Embryonic facial prominence (tissue), 1 donor: ENCODE data around the gene CSK.

ENCODE experiments used
- DNase-seq: peaks from one replicate; pipeline ENCODE4 v3.0.0-alpha.2; 2016; ENCODE audit errors: extremely low spot score

CSK gene

DNA sequence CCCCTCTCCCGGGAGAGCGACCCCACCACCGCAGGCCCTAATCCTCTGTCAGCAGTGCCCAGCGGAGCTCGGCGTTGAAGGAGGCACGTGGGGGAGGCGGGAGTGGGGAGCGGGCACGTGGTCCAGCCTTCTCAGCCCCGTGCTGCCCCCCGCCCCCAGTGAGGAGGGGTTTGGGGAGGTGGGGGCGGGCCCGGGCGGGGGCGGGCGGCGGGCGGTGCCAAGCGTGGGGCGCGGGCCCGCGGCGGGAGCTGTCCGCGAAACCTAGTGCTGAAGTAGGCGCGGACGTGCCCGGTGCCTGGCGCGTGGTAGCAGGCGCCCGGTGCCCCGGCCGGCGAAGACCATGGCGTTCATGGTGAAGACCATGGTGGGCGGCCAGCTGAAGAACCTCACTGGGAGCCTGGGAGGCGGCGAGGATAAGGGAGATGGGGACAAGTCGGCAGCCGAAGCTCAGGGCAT is 44.5 kb downstream of the CSK start, which contains the start of gene CPLX3:
Gene CPLX3, plus strand, starts transcription at position 264 of the 456 bp plus-strand sequence. Its CDS starts 77 bp downstream, at position 341.
- DNase-seq, result no peak

DNA sequence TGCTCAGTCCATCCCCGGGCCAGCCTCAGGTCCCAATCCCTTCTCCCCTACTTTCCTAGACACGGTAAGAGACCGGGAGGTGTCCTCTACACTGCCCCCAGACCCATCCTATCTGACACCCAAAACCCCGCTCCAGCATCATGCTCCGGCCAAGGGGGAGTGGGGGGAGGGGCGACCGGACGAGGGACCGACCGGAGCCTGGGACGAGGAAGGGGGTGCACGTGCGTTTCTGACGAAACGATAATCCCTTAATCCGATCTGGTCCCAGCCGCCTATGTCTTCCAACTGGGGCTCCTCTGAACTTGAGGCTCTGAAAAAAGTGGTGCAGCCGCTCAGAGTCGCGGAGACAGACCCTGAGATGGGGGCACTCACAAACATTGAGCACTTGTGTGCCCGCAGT is 45.0 kb downstream of the CSK start:
- DNase-seq, result no peak

DNA sequence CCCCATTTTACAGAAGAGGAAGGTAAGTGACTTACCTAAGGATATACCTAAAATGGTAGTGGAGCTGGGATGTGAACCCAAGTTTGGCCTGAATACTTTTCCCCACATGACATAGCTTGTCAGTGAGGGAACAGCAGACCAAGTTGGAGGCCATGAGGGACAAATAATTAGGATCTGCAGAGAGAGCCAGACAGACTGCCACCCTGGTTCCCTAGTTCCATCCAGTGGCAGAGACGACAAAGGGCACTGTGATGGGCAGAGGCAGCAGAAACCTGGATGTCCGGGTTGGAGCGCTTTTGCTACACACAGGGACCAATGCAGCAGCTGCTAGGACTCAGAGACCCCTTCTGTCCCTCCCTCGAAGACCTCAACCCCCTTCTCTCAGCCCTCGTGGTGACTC is 45.7 kb downstream of the CSK start:
- no peak for DNase-seq

DNA sequence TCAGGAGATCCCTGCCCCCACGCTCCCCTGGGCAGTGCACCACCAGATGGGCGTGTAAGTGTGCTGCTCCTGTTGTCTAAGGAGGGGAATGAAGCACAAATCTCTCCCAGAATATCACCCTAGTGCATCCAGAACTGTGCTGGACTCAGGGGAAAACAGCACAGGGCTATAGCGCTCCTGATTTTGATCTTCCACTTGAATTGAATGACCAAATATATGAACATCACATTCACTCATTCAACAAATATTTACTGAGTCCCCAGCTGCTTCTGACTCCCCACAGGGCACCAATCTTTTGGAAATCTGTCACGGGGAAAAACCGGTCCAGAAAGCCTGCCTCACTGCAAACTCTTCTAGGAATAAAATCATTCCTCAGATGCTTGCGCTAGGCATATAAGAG is 47.0 kb downstream of the CSK start:
- no peak for DNase-seq

DNA sequence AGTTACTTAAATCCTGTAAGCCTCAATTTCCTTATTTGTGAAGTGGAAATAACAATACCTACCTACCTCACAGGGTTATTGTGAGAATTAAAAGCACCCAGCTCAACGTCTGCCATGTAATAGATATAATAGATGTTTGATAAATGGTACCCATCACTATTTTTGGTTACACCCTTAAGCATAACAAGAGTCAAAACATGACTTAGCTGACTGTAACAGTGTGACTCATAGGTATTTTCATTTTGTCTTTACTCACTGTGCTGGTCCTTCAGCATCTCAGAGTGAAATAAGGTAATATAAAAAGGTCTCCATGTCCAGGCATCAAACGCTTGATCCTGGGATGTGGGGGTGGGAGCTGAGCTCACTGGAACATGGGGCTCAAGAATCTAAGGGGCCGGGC is 47.6 kb downstream of the CSK start:
- DNase-seq, result no peak

DNA sequence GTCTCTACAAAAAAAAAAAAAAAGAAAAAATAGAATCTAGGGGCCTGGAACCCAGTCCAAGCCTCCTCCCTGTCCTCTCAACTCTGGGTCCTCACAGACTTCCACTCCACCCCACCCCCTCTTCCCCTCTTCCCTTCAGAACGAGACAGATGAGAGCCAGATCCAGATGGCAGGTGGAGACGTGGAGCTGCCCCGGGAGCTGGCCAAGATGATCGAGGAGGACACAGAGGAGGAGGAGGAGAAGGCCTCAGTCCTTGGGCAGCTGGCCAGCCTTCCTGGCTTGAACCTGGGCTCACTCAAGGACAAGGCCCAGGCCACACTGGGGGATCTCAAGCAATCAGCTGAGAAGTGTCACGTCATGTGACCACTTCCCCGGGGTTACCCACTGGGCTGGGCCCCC is 48.1 kb downstream of the CSK start:
- no peak for DNase-seq

DNA sequence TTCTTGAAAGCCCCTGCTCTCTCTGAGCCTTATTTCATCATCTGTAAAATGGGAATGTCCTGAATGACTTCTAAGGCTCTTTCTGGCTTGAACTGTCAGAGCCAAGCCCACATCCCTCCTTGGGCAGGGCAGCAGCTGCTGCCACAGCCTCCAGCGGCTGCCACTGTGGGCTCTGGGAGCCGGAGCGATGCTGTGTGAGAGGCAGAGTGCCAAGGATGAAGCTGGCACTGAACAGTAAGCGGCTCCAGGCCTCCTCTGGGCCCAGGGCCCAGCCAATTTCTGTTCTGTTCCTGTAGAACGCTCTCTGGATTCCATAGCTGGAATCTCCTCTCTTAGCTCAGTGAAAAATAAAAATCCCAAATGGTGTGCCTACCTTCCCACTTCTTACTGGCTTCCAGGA is 49.0 kb downstream of the CSK start:
- no peak for DNase-seq

DNA sequence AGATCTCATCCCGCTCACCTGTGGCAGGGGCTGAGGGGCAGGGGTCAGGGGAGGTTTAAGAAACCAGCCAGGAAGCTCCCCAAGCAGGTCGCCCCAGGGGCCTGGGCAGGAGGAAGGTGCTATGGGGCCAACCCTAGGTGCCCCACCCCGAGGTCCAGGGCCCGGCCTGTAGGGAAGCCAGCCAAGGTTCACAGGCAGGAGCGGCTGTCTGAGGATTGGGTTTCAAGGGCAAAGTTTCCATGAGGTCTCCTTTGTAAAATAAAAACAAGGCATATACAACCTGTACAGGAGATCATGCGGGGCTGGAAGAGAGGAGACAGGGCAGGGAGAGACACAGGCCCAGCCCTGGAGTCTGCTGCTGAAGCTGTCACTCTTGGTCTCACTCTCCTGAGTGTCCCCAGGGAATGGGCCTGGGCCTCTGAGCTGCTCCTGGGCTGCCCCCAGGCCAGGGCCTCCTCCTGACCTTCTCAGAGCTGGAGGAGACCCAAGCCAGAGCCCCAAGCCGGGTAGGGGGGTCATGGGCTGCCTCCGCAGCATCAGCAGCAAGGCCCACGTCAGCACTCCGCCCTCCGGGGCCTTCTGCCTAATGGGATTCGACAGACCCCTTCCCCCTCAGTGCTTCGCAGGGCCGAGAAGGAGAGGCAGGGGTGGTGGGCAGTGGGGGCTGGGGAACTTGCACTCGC is 50.1 kb downstream of the CSK start:
- no peak for DNase-seq

DNA sequence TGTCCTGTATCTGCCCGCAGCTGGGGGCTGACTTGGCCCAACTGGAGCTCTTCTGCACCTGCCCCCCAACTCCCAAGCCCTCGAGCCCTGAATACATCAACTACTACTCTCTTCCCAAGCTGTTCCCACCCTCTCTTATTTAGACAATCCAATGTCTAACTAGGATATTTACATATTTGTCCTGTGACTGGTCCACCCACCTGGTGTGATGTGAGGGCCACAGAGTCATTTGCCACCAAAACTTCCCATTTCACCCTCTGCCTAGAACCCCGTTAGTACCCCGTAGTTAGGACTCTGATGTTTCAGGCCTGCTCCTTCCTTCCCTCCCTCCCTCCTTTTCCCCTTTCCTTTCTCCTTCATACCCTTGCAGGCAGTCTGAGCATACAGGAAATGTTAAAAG is 50.9 kb downstream of the CSK start:
- DNase-seq, result no peak

DNA sequence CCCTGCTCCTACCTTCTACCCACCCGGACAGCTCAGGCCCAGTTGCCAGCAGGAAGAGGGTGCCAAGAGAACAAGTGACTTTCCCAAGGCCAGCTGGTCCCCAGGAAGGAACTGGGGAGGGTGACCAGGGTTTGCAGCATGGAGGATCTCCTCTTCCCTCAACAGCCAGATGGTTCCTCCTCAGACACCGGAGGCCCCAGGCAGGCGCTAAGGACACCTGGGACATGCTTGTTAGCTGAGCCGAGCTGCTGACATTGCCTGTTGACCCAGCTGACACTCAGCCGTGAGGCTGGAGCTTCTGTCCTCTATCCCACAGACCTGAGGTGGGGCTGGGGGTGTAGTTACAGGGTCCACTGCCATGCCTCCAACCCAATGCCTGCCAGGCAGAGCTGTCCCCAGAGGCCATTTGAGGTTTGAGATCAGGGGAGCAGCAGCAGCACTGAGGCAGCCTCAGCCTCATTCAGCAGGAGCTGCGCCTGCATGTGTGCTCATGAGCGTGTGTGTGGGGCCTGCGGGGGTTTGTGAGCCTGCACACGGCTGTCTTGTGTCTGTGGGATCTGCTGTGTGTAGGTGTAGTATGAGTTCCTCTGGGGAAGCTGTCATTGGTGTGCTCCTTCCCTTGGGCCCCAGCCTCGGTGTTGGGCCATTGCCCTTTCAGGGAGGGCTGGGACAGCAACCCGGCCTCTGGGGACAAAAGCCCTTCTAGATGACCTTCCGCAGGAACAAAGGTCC is 51.7 kb downstream of the CSK start:
- no peak for DNase-seq

DNA sequence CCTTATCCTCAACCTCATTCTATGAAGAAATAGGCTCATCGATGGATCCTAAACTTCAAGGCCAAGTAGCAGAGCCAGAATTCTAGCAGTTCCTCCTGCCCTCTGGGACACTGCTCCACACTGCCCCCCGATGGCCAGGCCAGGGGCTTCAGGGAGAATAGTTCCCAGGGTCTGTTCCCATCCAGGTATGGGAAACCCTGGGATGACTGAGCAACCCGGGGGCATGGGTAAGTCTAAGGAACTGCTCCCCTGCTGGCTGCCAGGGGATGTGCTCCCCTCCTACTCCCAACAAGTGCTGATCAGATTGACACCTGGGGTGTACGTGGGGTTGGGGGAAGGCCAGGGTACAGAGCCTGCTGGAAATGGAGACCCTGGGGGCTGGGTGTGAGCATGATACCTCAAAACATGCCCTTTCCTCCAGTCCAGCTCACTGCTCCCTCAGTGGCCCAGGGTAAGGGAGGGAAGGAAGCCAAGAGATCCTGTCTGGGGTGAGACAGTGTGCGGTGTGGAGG is 53.5 kb downstream of the CSK start:
- no peak for DNase-seq

DNA sequence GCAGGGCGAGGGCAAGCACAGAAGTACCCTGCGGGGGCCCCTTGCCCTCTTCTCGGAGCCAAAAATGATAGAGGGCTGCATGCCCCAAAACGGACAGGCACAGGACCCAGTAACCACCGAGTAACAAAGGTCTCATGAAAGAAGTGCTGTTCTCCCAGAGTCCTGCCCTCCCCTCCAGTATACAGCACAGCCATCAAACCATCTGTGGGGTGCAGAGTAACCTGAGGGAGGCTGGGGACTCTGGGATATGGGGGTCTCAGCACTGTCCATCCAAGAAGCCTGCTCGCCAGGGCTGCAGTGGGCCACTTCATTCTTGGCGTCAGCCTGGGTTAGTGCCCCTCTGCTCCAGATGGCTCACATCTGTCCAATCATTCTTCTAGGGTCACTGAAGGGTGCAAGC is 55.0 kb downstream of the CSK start:
- DNase-seq, result no peak

DNA sequence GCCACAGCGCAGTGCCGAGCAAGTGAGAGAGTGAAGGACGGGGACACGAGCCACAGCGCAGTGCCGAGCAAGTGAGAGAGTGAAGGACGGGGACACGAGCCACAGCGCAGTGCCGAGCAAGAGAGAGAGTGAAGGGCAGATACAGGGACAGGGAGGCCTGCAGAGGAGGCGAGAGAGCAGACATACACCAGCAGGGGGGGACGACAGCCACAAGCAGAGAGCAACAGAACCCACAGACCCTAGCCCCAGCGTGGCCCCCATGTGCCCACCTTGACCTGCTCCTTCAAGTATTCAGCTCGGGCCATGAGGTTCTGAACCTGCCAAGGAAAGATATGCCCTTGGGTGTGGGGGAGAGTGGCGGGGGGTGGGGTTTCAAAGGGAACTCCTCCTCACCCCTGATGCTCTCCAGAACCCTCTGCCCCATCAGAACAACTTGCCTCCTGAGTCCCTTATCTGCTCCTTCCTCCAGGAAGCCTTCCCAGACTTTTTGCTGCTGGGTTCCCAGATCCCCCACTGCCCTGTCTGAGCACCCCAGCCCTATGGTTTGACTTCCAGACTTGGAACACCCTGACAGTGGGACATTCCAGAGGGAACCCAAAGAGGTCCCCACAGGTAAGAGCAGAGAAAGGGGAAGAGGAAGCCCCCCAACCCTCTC is 55.7 kb downstream of the CSK start:
- DNase-seq, result no peak

DNA sequence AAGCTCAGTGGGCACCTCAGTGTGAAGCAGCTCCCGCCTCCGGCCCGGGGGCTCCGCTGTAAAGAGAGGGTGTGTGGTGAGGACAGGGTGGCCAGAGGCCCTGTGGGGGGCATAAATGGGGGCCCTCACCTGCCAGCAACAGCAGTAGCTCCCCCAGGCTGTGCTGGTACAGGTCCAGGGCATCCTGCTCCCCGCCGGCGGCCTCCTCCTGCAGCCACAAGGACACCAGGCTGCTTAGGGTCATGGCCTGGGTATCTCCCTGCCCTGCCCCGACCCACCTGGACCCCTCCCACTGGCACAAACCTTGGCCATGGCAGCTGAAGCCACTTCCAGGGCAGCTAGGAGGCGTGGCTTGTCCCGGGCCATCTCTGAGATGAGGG is 56.2 kb downstream of the CSK start:
- DNase-seq, result no peak

DNA sequence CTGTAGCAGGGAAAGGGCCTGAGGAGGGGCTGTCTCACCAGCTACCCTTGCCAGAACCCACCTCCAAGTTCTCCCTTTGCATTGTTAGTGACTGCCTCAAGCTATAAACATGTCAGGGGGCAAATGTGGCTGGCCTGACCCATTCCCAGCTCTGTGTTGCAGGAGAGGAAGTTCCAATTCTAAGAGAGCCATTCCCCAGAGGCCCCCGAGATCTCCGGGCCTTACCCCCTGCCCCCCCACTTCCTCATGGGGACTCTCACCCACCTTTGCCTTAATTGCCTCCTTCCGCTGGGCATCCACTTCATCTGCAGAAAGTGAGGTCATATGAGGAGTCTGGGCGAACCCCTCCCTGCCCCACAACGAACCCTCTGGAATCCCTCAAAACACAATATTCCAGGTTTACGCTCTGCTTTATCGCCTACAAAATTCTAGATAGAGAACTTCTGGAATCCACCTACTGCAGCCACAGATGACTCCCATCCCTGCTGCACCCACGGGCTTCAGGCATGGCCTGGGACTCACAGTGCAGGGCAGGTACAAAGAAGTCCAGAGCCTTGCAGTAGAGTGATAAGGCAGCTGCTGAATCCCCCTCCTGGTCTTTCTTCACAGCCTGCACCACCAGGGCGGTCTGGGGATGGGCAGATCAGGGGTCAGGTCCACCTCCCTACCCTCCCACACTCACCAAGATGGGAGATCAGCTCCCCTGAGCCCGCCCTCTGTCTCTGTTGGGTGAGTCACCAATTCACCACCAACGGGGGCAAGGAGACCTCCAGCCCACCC is 57.1 kb downstream of the CSK start:
- no peak for DNase-seq

DNA sequence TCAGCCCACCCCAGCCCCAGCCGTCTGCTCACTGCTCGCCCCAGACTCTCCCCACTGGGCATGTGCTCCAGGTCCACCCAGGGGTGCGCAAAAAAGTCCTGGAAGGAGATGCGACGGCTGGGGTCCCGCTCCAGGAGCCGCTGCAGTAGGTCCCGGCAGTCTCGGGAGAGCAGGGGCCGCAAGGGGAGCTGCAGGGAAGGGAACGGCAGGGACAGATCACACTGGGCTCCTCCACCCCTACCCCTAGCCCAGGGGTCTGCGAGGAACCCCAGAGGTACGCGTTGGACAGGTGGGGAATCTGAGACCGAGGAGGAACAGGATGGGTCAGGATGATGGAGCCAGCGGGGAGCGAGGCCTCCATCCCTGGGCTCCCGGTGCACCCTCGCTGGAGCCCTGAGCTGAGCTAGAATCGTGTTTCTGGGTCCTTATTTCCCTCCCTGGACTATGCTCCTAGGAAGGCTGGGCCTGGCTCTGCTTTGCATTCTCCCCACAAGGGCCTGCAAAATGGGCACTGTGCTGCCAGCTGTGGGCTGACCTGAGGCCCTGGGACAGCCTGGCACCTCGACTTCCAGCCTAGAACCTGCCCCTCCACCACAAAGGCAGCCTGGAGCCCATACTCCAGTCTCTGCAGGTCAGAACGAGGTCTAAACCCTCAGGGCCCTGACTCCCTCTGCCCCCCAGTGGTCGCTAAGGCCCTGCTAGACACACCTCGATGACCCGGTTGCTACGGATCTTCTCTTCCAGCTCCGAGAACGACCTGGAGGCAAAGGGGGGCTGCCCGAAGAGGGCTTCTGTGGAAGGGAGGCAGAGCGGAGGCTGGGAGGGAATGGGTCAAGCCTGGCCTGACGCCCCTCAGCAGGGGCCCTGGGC is 57.9 kb downstream of the CSK start:
- no peak for DNase-seq

DNA sequence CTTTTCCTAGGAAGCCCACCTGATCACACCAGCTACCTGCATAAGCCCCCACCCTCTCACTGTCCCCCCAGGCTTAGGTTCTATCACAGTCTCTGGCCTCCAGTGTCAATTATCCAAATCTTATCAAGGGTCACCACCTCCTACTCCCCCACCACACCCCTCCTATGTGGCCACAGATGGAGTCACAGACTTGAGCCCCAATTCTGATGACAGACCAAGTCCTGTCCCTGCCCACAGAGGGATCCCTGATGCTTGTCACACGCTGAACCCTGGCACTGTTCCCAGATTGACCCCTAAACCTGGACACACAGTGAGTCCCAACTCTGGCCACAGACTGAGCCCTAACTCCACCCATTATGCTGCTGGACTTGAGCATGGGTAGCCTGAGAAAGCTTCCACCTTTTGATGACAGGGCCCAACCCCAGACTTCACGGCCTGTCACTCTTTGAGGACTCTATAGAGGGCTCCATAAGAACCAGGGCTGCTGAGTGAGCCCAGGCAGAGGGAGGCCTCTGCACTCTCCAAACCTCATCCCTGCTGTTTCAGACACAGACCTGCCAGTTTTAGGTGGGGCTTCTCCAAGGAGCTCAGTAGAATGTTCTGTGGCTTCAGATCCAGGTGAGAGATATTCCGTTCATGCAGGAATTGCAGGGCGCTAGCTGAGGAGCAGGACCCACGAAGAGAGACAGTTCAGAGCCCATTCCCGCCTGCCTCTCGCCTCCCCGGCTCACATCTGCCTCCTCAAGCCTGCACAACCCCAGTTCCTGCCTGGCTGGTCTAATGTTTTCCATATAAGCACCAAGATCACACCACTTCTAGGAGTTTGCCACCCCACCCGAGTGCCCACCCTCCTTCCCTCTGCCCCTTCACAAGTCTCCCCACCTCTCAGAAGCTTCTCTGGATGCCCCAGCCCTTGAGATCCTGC is 59.2 kb downstream of the CSK start:
- DNase-seq, result no peak

DNA sequence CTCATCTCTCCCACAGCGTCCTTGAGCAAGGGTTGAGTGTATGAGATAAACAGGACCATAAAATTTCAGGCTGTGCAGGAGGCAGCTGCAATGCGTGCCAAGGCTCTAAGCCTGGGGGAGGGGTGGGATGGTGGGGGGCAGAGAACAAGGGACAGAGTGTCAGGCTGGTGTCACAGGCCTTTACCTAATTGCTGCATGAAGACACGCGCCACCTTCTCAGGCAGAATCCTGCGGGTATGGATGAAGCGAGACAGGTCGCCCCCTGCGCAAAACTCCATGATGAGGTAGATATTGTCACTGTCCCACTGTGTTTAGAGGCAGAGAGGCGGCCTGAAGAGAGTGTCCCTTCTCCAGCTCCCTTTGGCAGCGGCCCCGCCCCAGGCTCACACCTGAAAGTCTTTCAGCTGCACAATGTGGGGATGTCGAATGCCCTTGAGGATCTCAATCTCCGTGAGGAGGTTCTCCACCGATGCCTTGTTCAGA is 60.1 kb downstream of the CSK start:
- no peak for DNase-seq

DNA sequence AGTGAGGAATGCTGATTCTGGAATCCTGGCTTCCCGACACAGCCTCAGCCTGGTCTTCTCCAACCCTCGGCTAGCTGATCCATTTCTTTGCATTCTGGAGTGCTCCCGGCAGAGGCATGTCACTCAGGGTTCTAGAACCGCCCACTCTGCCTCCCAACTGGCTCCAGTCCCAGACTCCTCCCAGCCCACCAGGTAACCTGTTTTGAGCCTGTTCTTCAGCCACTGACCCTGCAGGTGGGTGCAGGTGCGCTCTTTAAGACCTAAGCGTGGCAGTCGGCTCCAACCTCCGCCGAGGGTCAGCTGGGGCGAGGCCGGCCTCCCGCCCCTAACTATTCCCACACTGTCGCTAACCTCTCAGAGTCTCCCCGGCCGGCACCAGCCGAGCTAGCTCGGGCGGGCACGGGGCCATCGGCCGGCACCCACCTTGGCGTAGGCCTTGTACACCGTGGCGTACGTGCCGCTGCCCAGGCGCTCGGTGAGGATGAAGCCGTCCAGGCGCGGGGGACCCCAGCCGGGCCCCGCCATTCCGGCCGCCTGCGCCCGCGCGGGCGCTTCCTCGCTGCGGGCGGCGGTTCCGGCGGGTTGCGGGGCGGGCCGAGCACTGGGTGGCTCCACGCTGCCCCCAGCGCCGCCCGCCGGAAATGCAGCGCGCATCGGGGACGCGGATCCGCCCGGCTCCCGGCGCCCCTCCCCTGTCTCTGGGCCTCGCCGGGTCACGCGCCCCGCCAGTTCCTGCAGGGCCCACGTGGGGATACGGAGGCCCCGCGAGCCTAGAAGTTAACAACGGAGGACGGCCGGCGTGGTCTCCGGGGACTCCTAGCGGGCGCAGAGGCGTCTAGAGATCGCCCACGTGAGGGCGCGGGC is 60.9 kb downstream of the CSK start, which contains the start of gene ULK3:
Gene ULK3, minus strand, starts transcription at position 576 of the 864 bp plus-strand sequence. Its CDS starts 51 bp downstream, at position 525.
- DNase-seq, result peak; percentile 71
